ENCODE results near the gene PPP2R2D. TPM values are rescaled to one million over a fixed set of nuclear protein-coding genes. Genes with fewer than 3 reads are reported as not detected.

PPP2R2D gene
- total RNA-seq, 1 experiment from 2014 or later: 23.7 TPM

GRCh38 chr10:132004052-132004451, 103.2 kb downstream of the PPP2R2D start:
- no peak overlapping the region for H3K27ac Mint-ChIP-seq (ENCODE audit: unreplicated experiment)
- H3K4me1 Mint-ChIP-seq (ENCODE audit: low read depth, unreplicated experiment): no peaks in the 10 kb centered on the region
- H3K4me3 Mint-ChIP-seq (ENCODE audit: low read depth, unreplicated experiment): no peak overlapping the region
- peaks cover 38% of the 10 kb centered on the region for H3K27me3 Mint-ChIP-seq (ENCODE audit: unreplicated experiment)
- TF ChIP-seq CTCF (IDR thresholded peaks at IDR 0.05; ENCODE audit: unreplicated experiment): no peak
- intact Hi-C loops (cut with micrococcal nuclease; ENCODE audit: unreplicated experiment): no loop called here
- CTCF ChIA-PET: interaction anchor here (0.7 kb wide), 1 partner anchor 11 kb away, joined by 3 read pairs; no protein-coding TSS in a partner anchor
- DNase-seq: no peak
- BruUV-seq (replicated peaks): no TSS peak
- no peaks in the 10 kb centered on the region for H3K36me3 Mint-ChIP-seq (ENCODE audit: insufficient read depth, unreplicated experiment)
- no peaks in the 10 kb centered on the region for H3K9me3 Mint-ChIP-seq (ENCODE audit: low read depth, unreplicated experiment)

- no TSS peak for BruUV-seq (replicated peaks)
Observed at GRCh38 chr10:132005147-132005546, 104.3 kb downstream of the PPP2R2D start.

GRCh38 chr10:132006966-132007365, 106.2 kb downstream of the PPP2R2D start:
- Mint-ChIP-seq H3K4me1 (ENCODE audit: low read depth, unreplicated experiment) (no peaks in the 10 kb centered on the region), H3K4me3 (ENCODE audit: low read depth, unreplicated experiment) (no peak overlapping the region), H3K27me3 (ENCODE audit: unreplicated experiment) (peaks cover 43% of the 10 kb centered on the region), H3K27ac (ENCODE audit: unreplicated experiment) (no peak overlapping the region), H3K9me3 (ENCODE audit: low read depth, unreplicated experiment) (no peaks in the 10 kb centered on the region), H3K36me3 (ENCODE audit: insufficient read depth, unreplicated experiment) (no peaks in the 10 kb centered on the region)
- intact Hi-C loops (cut with micrococcal nuclease; ENCODE audit: unreplicated experiment): no loop called here
- no peak for TF ChIP-seq CTCF (IDR thresholded peaks at IDR 0.05; ENCODE audit: unreplicated experiment)
- no peak for DNase-seq
- CTCF ChIA-PET: no interaction called here
- no TSS peak for BruUV-seq (replicated peaks)

More at GRCh38 chr10:132005147-132005546, 104.3 kb downstream of the PPP2R2D start:
- Mint-ChIP-seq H3K4me3 (ENCODE audit: low read depth, unreplicated experiment) (no peak overlapping the region), H3K9me3 (ENCODE audit: low read depth, unreplicated experiment) (no peaks in the 10 kb centered on the region), H3K27ac (ENCODE audit: unreplicated experiment) (no peak overlapping the region), H3K27me3 (ENCODE audit: unreplicated experiment) (peaks cover 49% of the 10 kb centered on the region), H3K4me1 (ENCODE audit: low read depth, unreplicated experiment) (no peaks in the 10 kb centered on the region), H3K36me3 (ENCODE audit: insufficient read depth, unreplicated experiment) (no peaks in the 10 kb centered on the region)
- CTCF ChIA-PET: no interaction called here
- no peak for DNase-seq
- intact Hi-C loops (cut with micrococcal nuclease; ENCODE audit: unreplicated experiment): no loop called here
- no peak for TF ChIP-seq CTCF (IDR thresholded peaks at IDR 0.05; ENCODE audit: unreplicated experiment)

GRCh38 chr10:132007681-132008080, 106.9 kb downstream of the PPP2R2D start:
- DNase-seq: no peak
- CTCF ChIA-PET: no interaction called here

More at GRCh38 chr10:132007681-132008080, 106.9 kb downstream of the PPP2R2D start:
- Mint-ChIP-seq H3K4me1 (ENCODE audit: low read depth, unreplicated experiment) (no peaks in the 10 kb centered on the region), H3K27me3 (ENCODE audit: unreplicated experiment) (peaks cover 36% of the 10 kb centered on the region), H3K4me3 (ENCODE audit: low read depth, unreplicated experiment) (no peak overlapping the region), H3K36me3 (ENCODE audit: insufficient read depth, unreplicated experiment) (no peaks in the 10 kb centered on the region), H3K9me3 (ENCODE audit: low read depth, unreplicated experiment) (no peaks in the 10 kb centered on the region), H3K27ac (ENCODE audit: unreplicated experiment) (no peak overlapping the region)
- intact Hi-C loops (cut with micrococcal nuclease; ENCODE audit: unreplicated experiment): no loop called here
- no peak for TF ChIP-seq CTCF (IDR thresholded peaks at IDR 0.05; ENCODE audit: unreplicated experiment)
- BruUV-seq (replicated peaks): no TSS peak

Other genes with a start within 250 kb of the PPP2R2D start
- gene BNIP3, start 80.9 kb downstream of the PPP2R2D start, total RNA-seq (2022): 7.9 and 8.7 TPM in 2 replicates
- gene JAKMIP3, start 164.9 kb downstream of the PPP2R2D start, total RNA-seq (2022): 0.05 TPM in 2 replicates